Measurements from ENCODE around the gene DNAJC10.

GRCh38 chr2:182763311-182763912, 47.4 kb downstream of the DNAJC10 start:
- TF ChIP-seq, protein P1, sequence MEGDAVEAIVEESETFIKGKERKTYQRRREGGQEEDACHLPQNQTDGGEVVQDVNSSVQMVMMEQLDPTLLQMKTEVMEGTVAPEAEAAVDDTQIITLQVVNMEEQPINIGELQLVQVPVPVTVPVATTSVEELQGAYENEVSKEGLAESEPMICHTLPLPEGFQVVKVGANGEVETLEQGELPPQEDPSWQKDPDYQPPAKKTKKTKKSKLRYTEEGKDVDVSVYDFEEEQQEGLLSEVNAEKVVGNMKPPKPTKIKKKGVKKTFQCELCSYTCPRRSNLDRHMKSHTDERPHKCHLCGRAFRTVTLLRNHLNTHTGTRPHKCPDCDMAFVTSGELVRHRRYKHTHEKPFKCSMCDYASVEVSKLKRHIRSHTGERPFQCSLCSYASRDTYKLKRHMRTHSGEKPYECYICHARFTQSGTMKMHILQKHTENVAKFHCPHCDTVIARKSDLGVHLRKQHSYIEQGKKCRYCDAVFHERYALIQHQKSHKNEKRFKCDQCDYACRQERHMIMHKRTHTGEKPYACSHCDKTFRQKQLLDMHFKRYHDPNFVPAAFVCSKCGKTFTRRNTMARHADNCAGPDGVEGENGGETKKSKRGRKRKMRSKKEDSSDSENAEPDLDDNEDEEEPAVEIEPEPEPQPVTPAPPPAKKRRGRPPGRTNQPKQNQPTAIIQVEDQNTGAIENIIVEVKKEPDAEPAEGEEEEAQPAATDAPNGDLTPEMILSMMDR (IDR thresholded peaks at IDR 0.05): peak; percentile 18 to 57 (median 32)
- TF ChIP-seq POLR2A (IDR thresholded peaks at IDR 0.05): no peak
